ENCODE data around the gene PTGR2. TPM values are rescaled to one million over a fixed set of nuclear protein-coding genes. Genes with fewer than 3 reads are reported as not detected.

Gene PTGR2
- total RNA-seq, 1 donor from 2014 or later: 5.8 TPM

GRCh38 chr14:73846947-73847346, 4.7 kb upstream of the PTGR2 start:
- Histone ChIP-seq H4K20me1 (ENCODE audit: insufficient read depth, low read length) (no peaks in the 10 kb centered on the region), H3K4me3 (ENCODE audit: insufficient read depth, low read depth, low read length) (no peak overlapping the region), H2AFZ (ENCODE audit: low read depth, low read length) (no peak overlapping the region), H3K4me1 (ENCODE audit: insufficient read depth, low read length) (peaks cover 15% of the 10 kb centered on the region), H3K4me2 (ENCODE audit: low read length) (no peak overlapping the region), H3K9ac (ENCODE audit: low read length) (no peak overlapping the region), H3K9me3 (ENCODE audit: insufficient read depth, low read depth, low read length) (no peaks in the 10 kb centered on the region), H3K79me2 (ENCODE audit: insufficient read depth, low read length) (peaks cover 1% of the 10 kb centered on the region), H3K36me3 (ENCODE audit: insufficient read depth, low read length) (no peaks in the 10 kb centered on the region), H3K27ac (ENCODE audit: low read depth, low read length) (no peak overlapping the region), H3K27me3 (ENCODE audit: insufficient read depth, low read length) (no peaks in the 10 kb centered on the region)
- TF ChIP-seq CTCF (IDR thresholded peaks at IDR 0.05; ENCODE audit: insufficient read depth, low read depth, low read length): no peak
- no peak for TF ChIP-seq EZH2 (IDR thresholded peaks at IDR 0.05; ENCODE audit: insufficient read depth, low read length)
- FAIRE-seq: no peak
- H3K4me3 Mint-ChIP-seq (ENCODE audit: unreplicated experiment): peak overlapping the region; percentile 6
- peaks cover 1% of the 10 kb centered on the region for H3K36me3 Mint-ChIP-seq (ENCODE audit: low read depth, unreplicated experiment)
- H3K4me1 Mint-ChIP-seq (ENCODE audit: low read depth, unreplicated experiment): peaks cover 7% of the 10 kb centered on the region
- no peaks in the 10 kb centered on the region for H3K27me3 Mint-ChIP-seq (ENCODE audit: low read depth, unreplicated experiment)
- DNase-seq (ENCODE audit: low read depth): no peak
- H3K27ac Mint-ChIP-seq (ENCODE audit: unreplicated experiment): no peak overlapping the region
- H3K9me3 Mint-ChIP-seq (ENCODE audit: unreplicated experiment): peaks cover 2% of the 10 kb centered on the region

GRCh38 chr14:73851000-73851399, 631 bp upstream of the PTGR2 start:
- DNase-seq (ENCODE audit: low read depth) (no peak), FAIRE-seq (no peak)
- Histone ChIP-seq H3K27me3 (ENCODE audit: insufficient read depth, low read length) (no peaks in the 10 kb centered on the region), H3K4me1 (ENCODE audit: insufficient read depth, low read length) (peaks cover 19% of the 10 kb centered on the region), H3K36me3 (ENCODE audit: insufficient read depth, low read length) (no peaks in the 10 kb centered on the region), H3K4me3 (ENCODE audit: insufficient read depth, low read depth, low read length) (peak overlapping the region; percentile 88), H3K9me3 (ENCODE audit: insufficient read depth, low read depth, low read length) (no peaks in the 10 kb centered on the region), H3K4me2 (ENCODE audit: low read length) (peak overlapping the region; percentile 97), H3K79me2 (ENCODE audit: insufficient read depth, low read length) (peaks cover 4% of the 10 kb centered on the region), H4K20me1 (ENCODE audit: insufficient read depth, low read length) (no peaks in the 10 kb centered on the region), H2AFZ (ENCODE audit: low read depth, low read length) (peak overlapping the region; percentile 78), H3K27ac (ENCODE audit: low read depth, low read length) (peak overlapping the region; percentile 89), H3K9ac (ENCODE audit: low read length) (peak overlapping the region; percentile 99)
- peak overlapping the region; percentile 95 for H3K27ac Mint-ChIP-seq (ENCODE audit: unreplicated experiment)
- peaks cover 10% of the 10 kb centered on the region for H3K4me1 Mint-ChIP-seq (ENCODE audit: low read depth, unreplicated experiment)
- H3K9me3 Mint-ChIP-seq (ENCODE audit: unreplicated experiment): no peaks in the 10 kb centered on the region
- peaks cover 2% of the 10 kb centered on the region for H3K36me3 Mint-ChIP-seq (ENCODE audit: low read depth, unreplicated experiment)
- peak overlapping the region; percentile 98 for H3K4me3 Mint-ChIP-seq (ENCODE audit: unreplicated experiment)
- TF ChIP-seq EZH2 (IDR thresholded peaks at IDR 0.05; ENCODE audit: insufficient read depth, low read length) (no peak), CTCF (IDR thresholded peaks at IDR 0.05; ENCODE audit: insufficient read depth, low read depth, low read length) (no peak)
- H3K27me3 Mint-ChIP-seq (ENCODE audit: low read depth, unreplicated experiment): no peaks in the 10 kb centered on the region

GRCh38 chr14:73859145-73859544, 7.5 kb downstream of the PTGR2 start:
- no peak overlapping the region for H3K27ac Mint-ChIP-seq (ENCODE audit: unreplicated experiment)
- Histone ChIP-seq H3K9me3 (ENCODE audit: insufficient read depth, low read depth, low read length) (no peaks in the 10 kb centered on the region), H3K9ac (ENCODE audit: low read length) (no peak overlapping the region), H3K4me2 (ENCODE audit: low read length) (no peak overlapping the region), H3K4me1 (ENCODE audit: insufficient read depth, low read length) (no peaks in the 10 kb centered on the region), H4K20me1 (ENCODE audit: insufficient read depth, low read length) (no peaks in the 10 kb centered on the region), H2AFZ (ENCODE audit: low read depth, low read length) (no peak overlapping the region), H3K79me2 (ENCODE audit: insufficient read depth, low read length) (no peaks in the 10 kb centered on the region), H3K27ac (ENCODE audit: low read depth, low read length) (no peak overlapping the region), H3K27me3 (ENCODE audit: insufficient read depth, low read length) (no peaks in the 10 kb centered on the region), H3K36me3 (ENCODE audit: insufficient read depth, low read length) (no peaks in the 10 kb centered on the region), H3K4me3 (ENCODE audit: insufficient read depth, low read depth, low read length) (no peak overlapping the region)
- no peak for TF ChIP-seq EZH2 (IDR thresholded peaks at IDR 0.05; ENCODE audit: insufficient read depth, low read length)
- no peak for TF ChIP-seq CTCF (IDR thresholded peaks at IDR 0.05; ENCODE audit: insufficient read depth, low read depth, low read length)
- H3K27me3 Mint-ChIP-seq (ENCODE audit: low read depth, unreplicated experiment): no peaks in the 10 kb centered on the region
- no peaks in the 10 kb centered on the region for H3K9me3 Mint-ChIP-seq (ENCODE audit: unreplicated experiment)
- no peak overlapping the region for H3K4me3 Mint-ChIP-seq (ENCODE audit: unreplicated experiment)
- FAIRE-seq: no peak
- H3K36me3 Mint-ChIP-seq (ENCODE audit: low read depth, unreplicated experiment): peaks cover 5% of the 10 kb centered on the region
- no peak for DNase-seq (ENCODE audit: low read depth)
- no peaks in the 10 kb centered on the region for H3K4me1 Mint-ChIP-seq (ENCODE audit: low read depth, unreplicated experiment)
